HepG2 (cell line): ENCODE data around the gene EIF3A. TPM values are rescaled to one million over a fixed set of nuclear protein-coding genes. Genes with fewer than 3 reads are reported as not detected.

Experiments
- CHD2 ChIP-seq: IDR thresholded peaks from 2 replicates; pipeline ENCODE4 v1.6.1; 2011; ENCODE audit warnings: low read depth, low read length, improper control_type of control experiment
- KLF15 ChIP-seq: sonication (generic); formaldehyde crosslinking; IDR thresholded peaks from 2 replicates; pipeline ENCODE4 v1.8.1; 2023; ENCODE audit warnings: borderline replicate concordance, mild to moderate bottlenecking, inconsistent platforms, missing genetic modification reagents, mixed read lengths
- MBD4 ChIP-seq: IDR thresholded peaks from 2 replicates; pipeline ENCODE4 v1.6.1; 2012; ENCODE audit warnings: low read length, inconsistent platforms, borderline replicate concordance
- PLSCR1 ChIP-seq: sonication (generic); formaldehyde crosslinking; IDR thresholded peaks from 2 replicates; pipeline ENCODE4 v1.5.0; 2020; ENCODE audit warnings: missing genetic modification reagents, mild to moderate bottlenecking, borderline replicate concordance
- THAP7 ChIP-seq: sonication (generic); formaldehyde crosslinking; IDR thresholded peaks from 2 replicates; pipeline ENCODE4 v1.8.1; 2023; ENCODE audit warnings: mild to moderate bottlenecking, missing genetic modification reagents
- ZBTB10 ChIP-seq: sonication (generic); formaldehyde crosslinking; IDR thresholded peaks from 2 replicates; pipeline ENCODE4 v1.4.0; 2020; ENCODE audit warnings: missing genetic modification reagents, borderline replicate concordance
- ZBTB21 ChIP-seq: sonication (generic); formaldehyde crosslinking; IDR thresholded peaks from 2 replicates; pipeline ENCODE4 v1.4.0; 2020; ENCODE audit warnings: missing genetic modification reagents
- ZFX ChIP-seq: sonication (generic); formaldehyde crosslinking; IDR thresholded peaks from 2 replicates; pipeline ENCODE4 v1.4.0; 2020; ENCODE audit warnings: mild to moderate bottlenecking, low read depth, missing genetic modification reagents, moderate library complexity
- ZNF256 ChIP-seq: sonication (generic); formaldehyde crosslinking; conservative IDR thresholded peaks from 2 replicates; pipeline ENCODE4 v1.4.0; 2020; ENCODE audit warnings: missing genetic modification reagents
- ZNF552 ChIP-seq: sonication (generic); formaldehyde crosslinking; IDR thresholded peaks from 2 replicates; pipeline ENCODE4 v1.9.0; 2022; ENCODE audit warnings: missing genetic modification reagents, mild to moderate bottlenecking, borderline replicate concordance
- ZNF607 ChIP-seq: sonication (generic); formaldehyde crosslinking; IDR thresholded peaks from 2 replicates; pipeline ENCODE4 v1.5.1; 2020; ENCODE audit warnings: missing genetic modification reagents, mild to moderate bottlenecking, borderline replicate concordance
- ZNF740 ChIP-seq: sonication (generic); formaldehyde crosslinking; IDR thresholded peaks from 2 replicates; pipeline ENCODE4 v1.4.0; 2020; ENCODE audit warnings: missing genetic modification reagents
- ZNF83 ChIP-seq: sonication (generic); formaldehyde crosslinking; IDR thresholded peaks from 2 replicates; pipeline ENCODE4 v1.4.0; 2020; ENCODE audit warnings: missing genetic modification reagents, mild to moderate bottlenecking, borderline replicate concordance
- polyA plus RNA-seq, 8 experiments: library from polyadenylated mRNA; depleted of rRNA in 3 of 8; stranded (reverse) in 7 of 8; unstranded in 1 of 8; fragments of >200 nt; fragmentation: Illumina TruSeq in 4 of 8; extraction: Trizol in 4 of 8; gene quantifications; 2 replicates each; pipeline versions ENCODE4 v1.2.1 to v1.2.3, GENCODE V29; 2011 to 2016; ENCODE audit warnings: low read depth in 4 of 8, missing spikeins in 1 of 8, mixed read lengths in 1 of 8; ENCODE audit not compliant: insufficient read depth in 1 of 8
- total RNA-seq, 5 experiments: library from RNA; depleted of rRNA; stranded (reverse); fragments of >200 nt; fragmentation: Illumina TruSeq; extraction: Trizol; gene quantifications; 2 replicates each; pipeline ENCODE4 v1.2.3, GENCODE V29; 2016; ENCODE audit warnings: low read depth in 1 of 5
- TF ChIP-seq, protein P1 (sequence below), 2 experiments: sonication (generic) in 1 of 2; formaldehyde crosslinking in 1 of 2; IDR thresholded peaks; 2 replicates each; pipeline versions ENCODE4 v1.4.0 to v1.6.1; 2018 to 2020; ENCODE audit warnings: missing genetic modification reagents in 2 of 2, borderline replicate concordance in 1 of 2, low read depth in 1 of 2, mild to moderate bottlenecking in 1 of 2, missing biosample characterization in 1 of 2
- TF ChIP-seq, protein P2 (sequence below): sonication (generic); formaldehyde crosslinking; IDR thresholded peaks from 2 replicates; pipeline ENCODE4 v1.4.0; 2020; ENCODE audit warnings: missing genetic modification reagents

The EIF3A gene
- total and polyA plus RNA-seq, 2 of the 13 experiments (the other 11 are each of a cell fraction or from before 2014, with no cell fraction given): 25.6 to 117 TPM

- TF ChIP-seq PLSCR1 (no peak), ZBTB21 (CRISPR knock-in tag) (no peak), ZNF552 (CRISPR knock-in tag) (no peak), ZNF740 (CRISPR knock-in tag) (no peak), ZNF83 (CRISPR knock-in tag) (no peak), THAP7 (0 out of 2 replicates have a peak, but pooled peaks have one; percentile 25), ZNF256 (CRISPR knock-in tag) (no peak), ZFX (CRISPR knock-in tag) (peak; percentile 73), MBD4 (no peak), ZNF607 (no peak), CHD2 (no peak), ZBTB10 (CRISPR knock-in tag) (no peak), KLF15 (CRISPR knock-in tag) (no peak)
- TF ChIP-seq, protein P1, sequence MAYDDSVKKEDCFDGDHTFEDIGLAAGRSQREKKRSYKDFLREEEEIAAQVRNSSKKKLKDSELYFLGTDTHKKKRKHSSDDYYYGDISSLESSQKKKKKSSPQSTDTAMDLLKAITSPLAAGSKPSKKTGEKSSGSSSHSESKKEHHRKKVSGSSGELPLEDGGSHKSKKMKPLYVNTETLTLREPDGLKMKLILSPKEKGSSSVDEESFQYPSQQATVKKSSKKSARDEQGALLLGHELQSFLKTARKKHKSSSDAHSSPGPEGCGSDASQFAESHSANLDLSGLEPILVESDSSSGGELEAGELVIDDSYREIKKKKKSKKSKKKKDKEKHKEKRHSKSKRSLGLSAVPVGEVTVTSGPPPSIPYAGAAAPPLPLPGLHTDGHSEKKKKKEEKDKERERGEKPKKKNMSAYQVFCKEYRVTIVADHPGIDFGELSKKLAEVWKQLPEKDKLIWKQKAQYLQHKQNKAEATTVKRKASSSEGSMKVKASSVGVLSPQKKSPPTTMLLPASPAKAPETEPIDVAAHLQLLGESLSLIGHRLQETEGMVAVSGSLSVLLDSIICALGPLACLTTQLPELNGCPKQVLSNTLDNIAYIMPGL (CRISPR knock-in tag; IDR thresholded peaks at IDR 0.05; ENCODE audit: borderline replicate concordance in 1 of 2, low read depth in 1 of 2): no peak
- TF ChIP-seq, protein P2, sequence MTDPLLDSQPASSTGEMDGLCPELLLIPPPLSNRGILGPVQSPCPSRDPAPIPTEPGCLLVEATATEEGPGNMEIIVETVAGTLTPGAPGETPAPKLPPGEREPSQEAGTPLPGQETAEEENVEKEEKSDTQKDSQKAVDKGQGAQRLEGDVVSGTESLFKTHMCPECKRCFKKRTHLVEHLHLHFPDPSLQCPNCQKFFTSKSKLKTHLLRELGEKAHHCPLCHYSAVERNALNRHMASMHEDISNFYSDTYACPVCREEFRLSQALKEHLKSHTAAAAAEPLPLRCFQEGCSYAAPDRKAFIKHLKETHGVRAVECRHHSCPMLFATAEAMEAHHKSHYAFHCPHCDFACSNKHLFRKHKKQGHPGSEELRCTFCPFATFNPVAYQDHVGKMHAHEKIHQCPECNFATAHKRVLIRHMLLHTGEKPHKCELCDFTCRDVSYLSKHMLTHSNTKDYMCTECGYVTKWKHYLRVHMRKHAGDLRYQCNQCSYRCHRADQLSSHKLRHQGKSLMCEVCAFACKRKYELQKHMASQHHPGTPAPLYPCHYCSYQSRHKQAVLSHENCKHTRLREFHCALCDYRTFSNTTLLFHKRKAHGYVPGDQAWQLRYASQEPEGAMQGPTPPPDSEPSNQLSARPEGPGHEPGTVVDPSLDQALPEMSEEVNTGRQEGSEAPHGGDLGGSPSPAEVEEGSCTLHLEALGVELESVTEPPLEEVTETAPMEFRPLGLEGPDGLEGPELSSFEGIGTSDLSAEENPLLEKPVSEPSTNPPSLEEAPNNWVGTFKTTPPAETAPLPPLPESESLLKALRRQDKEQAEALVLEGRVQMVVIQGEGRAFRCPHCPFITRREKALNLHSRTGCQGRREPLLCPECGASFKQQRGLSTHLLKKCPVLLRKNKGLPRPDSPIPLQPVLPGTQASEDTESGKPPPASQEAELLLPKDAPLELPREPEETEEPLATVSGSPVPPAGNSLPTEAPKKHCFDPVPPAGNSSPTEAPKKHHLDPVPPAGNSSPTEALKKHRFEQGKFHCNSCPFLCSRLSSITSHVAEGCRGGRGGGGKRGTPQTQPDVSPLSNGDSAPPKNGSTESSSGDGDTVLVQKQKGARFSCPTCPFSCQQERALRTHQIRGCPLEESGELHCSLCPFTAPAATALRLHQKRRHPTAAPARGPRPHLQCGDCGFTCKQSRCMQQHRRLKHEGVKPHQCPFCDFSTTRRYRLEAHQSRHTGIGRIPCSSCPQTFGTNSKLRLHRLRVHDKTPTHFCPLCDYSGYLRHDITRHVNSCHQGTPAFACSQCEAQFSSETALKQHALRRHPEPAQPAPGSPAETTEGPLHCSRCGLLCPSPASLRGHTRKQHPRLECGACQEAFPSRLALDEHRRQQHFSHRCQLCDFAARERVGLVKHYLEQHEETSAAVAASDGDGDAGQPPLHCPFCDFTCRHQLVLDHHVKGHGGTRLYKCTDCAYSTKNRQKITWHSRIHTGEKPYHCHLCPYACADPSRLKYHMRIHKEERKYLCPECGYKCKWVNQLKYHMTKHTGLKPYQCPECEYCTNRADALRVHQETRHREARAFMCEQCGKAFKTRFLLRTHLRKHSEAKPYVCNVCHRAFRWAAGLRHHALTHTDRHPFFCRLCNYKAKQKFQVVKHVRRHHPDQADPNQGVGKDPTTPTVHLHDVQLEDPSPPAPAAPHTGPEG (CRISPR knock-in tag): no peak
These were observed 51.6 kb downstream of the EIF3A start (continued) for GRCh38 chr10:119028900-119029612.
